ENCODE data around the gene C17orf75.
A peak's percentile ranks its signal among the peaks of the same experiment; 100 is the strongest.
"Not testable (repeated sequence)": the region's sequence is repeated elsewhere in the genome, so short reads cannot be mapped to it uniquely, and the experiment has no call there.

The C17orf75 gene, protein sequence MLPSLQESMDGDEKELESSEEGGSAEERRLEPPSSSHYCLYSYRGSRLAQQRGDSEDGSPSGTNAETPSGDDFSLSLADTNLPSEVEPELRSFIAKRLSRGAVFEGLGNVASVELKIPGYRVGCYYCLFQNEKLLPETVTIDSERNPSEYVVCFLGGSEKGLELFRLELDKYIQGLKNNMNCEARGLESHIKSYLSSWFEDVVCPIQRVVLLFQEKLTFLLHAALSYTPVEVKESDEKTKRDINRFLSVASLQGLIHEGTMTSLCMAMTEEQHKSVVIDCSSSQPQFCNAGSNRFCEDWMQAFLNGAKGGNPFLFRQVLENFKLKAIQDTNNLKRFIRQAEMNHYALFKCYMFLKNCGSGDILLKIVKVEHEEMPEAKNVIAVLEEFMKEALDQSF

DNA sequence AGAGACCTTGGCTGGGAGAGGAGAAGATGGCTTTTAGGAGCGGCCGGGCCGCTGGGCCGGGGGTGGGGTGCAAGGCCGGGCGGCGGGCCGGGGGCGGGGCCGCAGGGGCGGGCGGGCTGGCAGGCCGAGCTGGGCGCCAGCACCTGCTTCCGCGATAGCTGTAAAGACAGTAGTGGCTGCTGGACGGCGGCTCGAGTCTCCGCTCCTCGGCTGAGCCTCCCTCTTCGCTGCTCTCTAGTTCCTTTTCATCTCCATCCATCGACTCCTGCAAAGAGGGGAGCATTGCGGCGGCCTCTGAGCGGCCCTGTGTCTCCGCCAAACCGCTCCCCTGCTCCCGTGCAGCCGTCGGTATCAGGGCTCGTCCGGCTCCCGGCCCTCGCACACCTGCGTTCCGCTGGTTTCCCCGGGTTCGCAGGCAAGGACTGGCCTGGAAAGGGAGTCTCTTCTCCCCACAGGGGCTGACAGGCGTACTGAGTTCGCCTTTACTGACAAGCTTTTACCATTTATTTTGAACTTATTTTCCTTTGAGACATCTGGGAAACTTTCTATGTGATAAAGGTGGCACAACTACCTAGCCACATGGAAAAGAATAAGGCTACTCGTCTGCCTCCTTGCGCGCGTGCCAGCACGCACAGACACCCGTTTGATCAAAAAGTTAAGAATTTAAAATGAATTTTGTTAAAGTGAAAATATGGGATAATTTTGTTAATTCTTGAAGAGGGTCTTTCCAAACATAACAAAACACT is at the start of gene C17orf75:
Gene C17orf75 (minus strand): TSS at position 317 of the 746 bp plus-strand sequence. CDS start 34 bp downstream, at position 283.
- peak within 1 kb of the TSS; percentile 70 for H3K4me3 ChIP-seq (replicated peaks; ENCODE audit: low read depth, low read length)
- TF ChIP-seq, protein P1, sequence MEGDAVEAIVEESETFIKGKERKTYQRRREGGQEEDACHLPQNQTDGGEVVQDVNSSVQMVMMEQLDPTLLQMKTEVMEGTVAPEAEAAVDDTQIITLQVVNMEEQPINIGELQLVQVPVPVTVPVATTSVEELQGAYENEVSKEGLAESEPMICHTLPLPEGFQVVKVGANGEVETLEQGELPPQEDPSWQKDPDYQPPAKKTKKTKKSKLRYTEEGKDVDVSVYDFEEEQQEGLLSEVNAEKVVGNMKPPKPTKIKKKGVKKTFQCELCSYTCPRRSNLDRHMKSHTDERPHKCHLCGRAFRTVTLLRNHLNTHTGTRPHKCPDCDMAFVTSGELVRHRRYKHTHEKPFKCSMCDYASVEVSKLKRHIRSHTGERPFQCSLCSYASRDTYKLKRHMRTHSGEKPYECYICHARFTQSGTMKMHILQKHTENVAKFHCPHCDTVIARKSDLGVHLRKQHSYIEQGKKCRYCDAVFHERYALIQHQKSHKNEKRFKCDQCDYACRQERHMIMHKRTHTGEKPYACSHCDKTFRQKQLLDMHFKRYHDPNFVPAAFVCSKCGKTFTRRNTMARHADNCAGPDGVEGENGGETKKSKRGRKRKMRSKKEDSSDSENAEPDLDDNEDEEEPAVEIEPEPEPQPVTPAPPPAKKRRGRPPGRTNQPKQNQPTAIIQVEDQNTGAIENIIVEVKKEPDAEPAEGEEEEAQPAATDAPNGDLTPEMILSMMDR (IDR thresholded peaks at IDR 0.05; ENCODE audit: low read length, missing control alignments): no peak
- DNase-seq (ENCODE audit: low read depth): peak; percentile 81

DNA sequence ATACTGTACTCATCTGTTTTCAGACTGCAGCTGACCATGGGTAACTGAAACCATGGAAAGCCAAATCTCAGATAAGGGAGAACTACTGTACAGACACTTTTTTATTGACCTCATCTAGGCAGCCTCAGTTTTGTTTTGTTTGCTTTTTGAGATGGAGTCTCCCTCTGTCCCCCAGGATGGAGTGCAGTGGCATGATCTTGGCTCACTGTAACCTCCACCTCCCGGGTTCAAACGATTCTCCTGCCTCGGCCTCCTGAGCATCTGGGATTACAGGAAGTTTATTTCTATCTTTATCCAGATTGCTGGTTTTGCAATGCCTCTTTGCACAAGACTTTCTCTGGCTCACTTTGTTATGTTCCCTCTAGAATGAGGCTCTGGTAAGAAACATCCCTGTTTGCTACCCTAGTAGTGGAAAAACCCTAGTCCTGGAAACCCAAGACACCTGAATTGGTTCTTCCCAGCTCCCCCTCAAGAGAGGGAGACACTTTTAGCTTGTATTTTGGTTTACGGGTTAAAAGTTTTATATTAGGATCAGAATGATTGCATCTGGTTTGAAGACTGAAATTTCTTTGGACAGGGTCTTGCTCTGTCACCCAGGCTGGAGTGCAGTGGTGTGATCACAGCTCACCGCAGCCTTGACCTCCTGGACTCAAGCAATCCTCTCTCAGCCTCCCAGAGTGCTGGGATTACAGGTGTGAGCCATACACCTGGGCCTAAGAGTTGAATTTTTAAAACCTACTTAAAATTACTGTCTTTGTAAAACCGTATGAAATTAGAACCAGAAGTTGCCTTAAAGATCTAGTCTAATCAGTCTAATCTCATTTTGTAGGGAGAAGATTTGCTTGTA is 46.9 kb upstream of the C17orf75 start:
- no peak overlapping the region for H3K4me3 ChIP-seq (replicated peaks; ENCODE audit: low read depth, low read length)
- peak; percentile 31 for DNase-seq (ENCODE audit: low read depth)
- TF ChIP-seq, protein P1 (IDR thresholded peaks at IDR 0.05; ENCODE audit: low read length, missing control alignments): no peak

DNA sequence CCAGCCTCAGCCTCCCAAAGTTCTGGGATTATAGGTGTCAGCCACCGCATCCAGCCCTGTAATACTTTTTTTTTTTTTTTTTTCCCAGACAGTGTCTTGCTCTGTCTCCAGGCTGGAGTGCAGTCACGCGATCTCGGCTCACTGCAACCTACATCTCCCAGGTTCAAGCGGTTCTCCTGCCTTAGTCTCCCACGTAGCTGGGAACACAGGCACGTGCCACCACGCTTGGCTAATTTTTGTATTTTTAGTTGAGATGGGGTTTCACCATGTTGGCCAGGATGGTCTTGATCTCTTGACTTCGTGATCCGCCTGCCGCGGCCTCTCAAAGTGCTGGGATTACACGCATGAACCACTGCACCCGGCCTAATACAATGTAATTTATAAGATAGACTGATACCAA is 46.2 kb upstream of the C17orf75 start:
- not testable (repeated sequence) for DNase-seq (ENCODE audit: low read depth); H3K4me3 ChIP-seq (replicated peaks; ENCODE audit: low read depth, low read length)

DNA sequence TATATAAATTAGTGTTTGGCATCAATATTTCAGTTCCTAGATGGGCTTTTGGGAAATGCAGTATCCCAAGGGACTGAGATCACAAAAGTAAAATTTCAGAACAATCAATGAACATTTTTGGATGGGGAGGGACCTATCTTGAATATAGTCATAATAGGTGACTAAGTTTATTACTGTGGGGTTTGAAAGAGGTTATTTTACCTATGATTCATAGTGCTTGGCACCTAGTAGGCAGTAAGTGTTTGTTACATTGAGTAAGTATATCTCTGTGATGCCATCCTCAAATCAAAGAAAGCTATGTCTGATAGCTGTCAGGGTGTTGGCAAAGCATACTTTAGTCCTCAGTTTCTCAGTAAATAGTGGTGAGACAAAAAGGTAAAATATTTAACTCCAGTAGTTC is 44.9 kb upstream of the C17orf75 start:
- TF ChIP-seq, protein P1 (IDR thresholded peaks at IDR 0.05; ENCODE audit: low read length, missing control alignments): no peak
- H3K4me3 ChIP-seq (replicated peaks; ENCODE audit: low read depth, low read length): no peak overlapping the region
- no peak for DNase-seq (ENCODE audit: low read depth)

DNA sequence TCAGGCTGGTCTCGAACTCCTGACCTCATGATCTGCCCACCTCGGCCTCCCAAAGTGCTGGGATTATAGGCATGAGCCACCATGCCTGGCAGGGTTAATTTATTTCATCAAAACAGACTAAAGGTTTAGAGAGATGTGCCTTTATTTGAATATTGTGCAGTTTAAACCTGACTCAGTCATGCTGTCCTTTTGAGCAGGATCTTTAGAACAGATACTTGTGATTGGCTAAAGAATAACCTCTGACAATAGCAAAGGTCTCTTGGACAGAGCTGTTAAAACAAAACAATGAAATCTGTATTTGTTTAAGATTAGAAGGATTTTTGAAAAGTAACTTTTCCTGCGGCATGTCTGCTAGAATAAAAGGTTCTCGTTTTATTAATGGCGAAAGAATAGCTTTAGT is 44.0 kb upstream of the C17orf75 start:
- TF ChIP-seq, protein P1 (IDR thresholded peaks at IDR 0.05; ENCODE audit: low read length, missing control alignments): no peak
- H3K4me3 ChIP-seq (replicated peaks; ENCODE audit: low read depth, low read length): no peak overlapping the region
- DNase-seq (ENCODE audit: low read depth): no peak

DNA sequence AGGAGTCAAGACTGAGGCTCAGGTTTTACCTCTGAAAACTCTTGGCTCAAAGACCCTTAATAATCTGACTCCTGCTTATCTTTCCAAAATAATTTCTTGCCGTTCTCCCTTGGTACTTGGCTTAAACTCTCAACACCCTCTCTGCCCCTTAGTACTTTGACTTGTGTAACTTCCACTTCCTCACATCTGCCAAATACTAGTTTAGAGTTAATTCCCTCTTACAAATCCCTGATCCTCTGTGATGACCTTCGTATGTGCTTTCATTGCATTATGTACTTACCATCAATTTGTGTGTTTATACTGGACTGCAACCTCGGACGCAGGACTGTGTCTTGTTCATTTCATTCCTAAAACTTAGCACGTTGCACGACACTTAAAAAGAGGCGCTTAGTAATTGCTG is 43.1 kb upstream of the C17orf75 start:
- DNase-seq (ENCODE audit: low read depth): no peak
- TF ChIP-seq, protein P1 (IDR thresholded peaks at IDR 0.05; ENCODE audit: low read length, missing control alignments): no peak
- no peak overlapping the region for H3K4me3 ChIP-seq (replicated peaks; ENCODE audit: low read depth, low read length)

All from fibroblast of pulmonary artery (primary cell).